ENCODE measurements around the gene EVA1A.

Gene EVA1A

DNA sequence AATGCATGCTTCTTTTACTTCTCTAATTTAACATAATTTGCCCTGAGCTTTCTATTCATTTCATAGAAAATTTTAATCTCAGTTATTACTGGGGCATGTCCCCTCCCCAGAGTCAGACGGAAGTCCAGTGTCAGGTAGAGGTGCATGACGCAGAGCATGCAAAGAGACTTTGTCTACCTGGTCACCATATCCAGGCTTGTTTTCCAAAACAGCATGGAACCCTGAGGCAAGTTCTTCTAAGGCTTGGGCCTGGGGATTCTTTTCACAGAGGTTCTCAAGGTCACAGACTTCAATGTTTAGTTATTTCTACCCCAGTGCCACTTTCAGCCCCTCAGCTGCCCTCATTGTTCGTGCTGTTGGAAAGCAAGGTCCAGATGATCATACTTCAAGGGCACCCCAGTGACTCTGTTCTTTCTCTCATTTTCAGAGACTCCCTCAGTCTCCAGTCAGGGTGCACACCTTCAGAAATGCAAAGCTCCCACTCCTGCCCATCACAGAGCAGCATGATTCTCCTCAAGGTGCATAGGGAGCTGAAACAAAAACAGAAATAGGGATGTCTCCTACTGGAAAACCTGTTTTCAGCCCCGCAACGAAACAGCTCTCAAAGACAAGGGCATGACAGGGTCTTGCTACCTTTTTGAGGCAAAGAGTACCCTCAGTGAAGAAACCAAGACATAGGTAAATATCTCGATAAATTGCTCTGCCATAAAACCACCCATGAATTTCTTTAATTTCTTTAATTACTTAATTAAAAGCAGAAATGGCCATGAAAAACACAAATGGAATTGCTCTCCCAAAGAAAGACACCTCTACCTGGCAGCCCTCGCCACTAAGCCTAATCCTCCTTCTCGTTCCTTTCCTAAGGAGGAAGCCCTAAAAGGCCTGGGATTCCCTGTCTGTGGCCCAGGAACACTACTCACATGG lies 9.5 kb upstream of the EVA1A start:
- FAIRE-seq (no peak), DNase-seq (ENCODE audit: insufficient read length) (no peak)
- TF ChIP-seq TAF1 (IDR thresholded peaks at IDR 0.05; ENCODE audit: borderline replicate concordance, low read depth, low read length) (no peak), POLR2AphosphoS5 (IDR thresholded peaks at IDR 0.05; ENCODE audit: low read depth, low read length) (no peak), POLR2A (IDR thresholded peaks at IDR 0.05; ENCODE audit: low read depth, low read length) (no peak)

DNA sequence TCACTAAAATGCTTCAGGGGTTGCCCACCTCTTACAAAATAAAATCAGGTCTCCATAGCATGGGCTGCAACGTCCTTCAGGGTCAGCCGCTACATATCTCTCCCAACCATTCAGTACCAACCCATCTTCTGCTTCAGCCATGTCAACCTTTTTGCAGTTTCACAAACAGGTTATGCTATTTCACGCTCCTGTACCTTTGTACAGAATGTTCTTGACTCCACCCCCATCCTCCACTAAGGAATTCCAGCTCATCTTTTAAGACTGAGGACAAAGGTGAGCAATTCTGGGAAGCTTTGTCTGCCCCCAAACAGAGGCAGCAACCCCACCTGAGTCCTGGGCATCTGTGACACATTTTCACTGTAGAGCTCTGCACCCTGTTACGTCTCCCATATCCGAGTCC lies 8.8 kb upstream of the EVA1A start:
- no peak for FAIRE-seq
- DNase-seq (ENCODE audit: insufficient read length): no peak
- TF ChIP-seq POLR2AphosphoS5 (IDR thresholded peaks at IDR 0.05; ENCODE audit: low read depth, low read length): no peak
- no peak for TF ChIP-seq TAF1 (IDR thresholded peaks at IDR 0.05; ENCODE audit: borderline replicate concordance, low read depth, low read length)

DNA sequence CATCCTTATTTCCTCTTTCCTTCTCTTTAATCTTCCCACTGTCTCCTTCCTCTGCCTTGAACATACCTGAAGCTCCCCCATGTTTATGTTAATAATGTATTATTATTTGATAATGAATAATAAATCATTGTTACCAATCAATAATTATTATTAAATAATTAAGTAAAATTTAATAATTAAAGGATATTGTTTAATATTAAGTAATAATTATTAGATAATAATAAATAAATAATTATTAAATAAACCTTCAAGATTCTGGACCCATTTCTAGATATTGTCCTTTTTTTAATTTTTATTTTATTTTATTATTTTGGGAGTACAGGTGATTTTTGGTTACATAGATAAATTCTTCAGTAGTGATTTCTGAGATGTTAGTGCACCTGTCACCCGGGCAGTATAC lies 7.4 kb upstream of the EVA1A start:
- TF ChIP-seq POLR2AphosphoS5 (IDR thresholded peaks at IDR 0.05; ENCODE audit: low read depth, low read length) (no peak), POLR2A (IDR thresholded peaks at IDR 0.05; ENCODE audit: low read depth, low read length) (no peak), TAF1 (IDR thresholded peaks at IDR 0.05; ENCODE audit: borderline replicate concordance, low read depth, low read length) (no peak)
- FAIRE-seq: no peak
- no peak for DNase-seq (ENCODE audit: insufficient read length)

GRCh38 chr2:75565472-75566462 lies 5.0 kb upstream of the EVA1A start:
- no peak for FAIRE-seq
- no peak for TF ChIP-seq POLR2A (IDR thresholded peaks at IDR 0.05; ENCODE audit: low read depth, low read length)
- TF ChIP-seq TAF1 (IDR thresholded peaks at IDR 0.05; ENCODE audit: borderline replicate concordance, low read depth, low read length): no peak
- TF ChIP-seq POLR2AphosphoS5 (IDR thresholded peaks at IDR 0.05; ENCODE audit: low read depth, low read length): no peak
- no peak for DNase-seq (ENCODE audit: insufficient read length)

DNA sequence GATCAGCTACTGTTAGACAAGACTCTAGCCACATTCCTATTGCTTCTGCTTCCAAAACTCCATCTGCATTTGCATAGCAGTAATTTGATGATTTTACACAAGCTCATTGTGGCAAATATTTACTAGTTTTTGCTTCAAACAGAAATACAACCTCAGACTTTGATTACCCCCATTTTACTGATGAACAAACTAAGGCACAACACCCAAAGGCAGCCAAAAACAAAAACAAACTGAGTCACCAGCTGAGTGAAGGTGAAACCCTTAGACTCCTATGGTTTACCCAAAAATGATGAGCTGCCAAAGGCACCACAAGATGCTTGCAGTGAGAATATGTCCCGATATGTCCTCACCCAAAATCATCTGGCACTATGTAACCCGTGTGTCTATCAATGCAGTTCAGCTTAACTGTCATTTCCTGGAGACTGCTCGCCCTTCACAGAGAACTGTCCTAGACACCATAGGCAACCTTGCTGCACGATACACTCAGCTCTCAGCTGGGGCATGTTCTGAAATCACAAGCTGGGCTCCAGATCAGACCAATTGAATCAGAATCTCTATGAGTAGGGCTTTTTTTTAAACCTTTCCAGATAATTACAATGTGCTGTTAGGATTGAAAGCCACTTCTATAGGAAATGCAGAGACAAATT lies 4.1 kb upstream of the EVA1A start:
- FAIRE-seq (no peak), DNase-seq (ENCODE audit: insufficient read length) (no peak)
- no peak for TF ChIP-seq POLR2AphosphoS5 (IDR thresholded peaks at IDR 0.05; ENCODE audit: low read depth, low read length)
- no peak for TF ChIP-seq POLR2A (IDR thresholded peaks at IDR 0.05; ENCODE audit: low read depth, low read length)
- TF ChIP-seq TAF1 (IDR thresholded peaks at IDR 0.05; ENCODE audit: borderline replicate concordance, low read depth, low read length): no peak

DNA sequence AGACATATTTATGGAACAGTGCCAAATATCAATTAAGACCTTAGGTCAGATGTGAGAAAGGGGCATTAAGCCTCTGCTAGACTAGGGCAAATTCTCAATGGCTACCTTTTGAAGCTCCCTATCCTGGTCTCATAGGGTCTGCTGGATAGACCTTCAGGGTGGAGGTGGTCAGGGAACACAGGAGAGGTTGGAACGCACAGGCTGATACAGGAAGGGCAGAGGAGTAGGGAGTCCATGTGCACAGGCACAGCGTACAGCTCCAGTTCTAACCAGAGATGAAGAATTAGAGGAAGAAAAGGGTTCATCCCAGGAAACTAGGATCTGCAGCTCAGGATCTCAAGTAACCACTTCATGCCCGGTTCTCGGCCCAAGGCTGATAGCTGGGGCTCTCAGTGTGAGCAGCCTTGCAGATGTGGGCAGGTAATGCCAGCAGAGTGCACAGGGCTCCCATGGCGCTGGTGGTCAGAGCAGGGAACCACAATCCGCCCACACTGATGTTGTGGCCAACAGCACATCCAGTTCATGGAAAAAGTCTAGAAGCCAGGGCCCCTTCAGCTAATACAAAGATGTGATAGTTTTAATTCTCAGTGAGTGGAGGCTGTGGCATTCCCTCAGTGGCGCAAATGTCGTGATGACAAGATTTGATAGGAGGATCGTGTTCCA lies 3.4 kb upstream of the EVA1A start:
- DNase-seq (ENCODE audit: insufficient read length): no peak
- no peak for FAIRE-seq
- no peak for TF ChIP-seq POLR2AphosphoS5 (IDR thresholded peaks at IDR 0.05; ENCODE audit: low read depth, low read length)
- no peak for TF ChIP-seq TAF1 (IDR thresholded peaks at IDR 0.05; ENCODE audit: borderline replicate concordance, low read depth, low read length)

- no peak for DNase-seq (ENCODE audit: insufficient read length)
- FAIRE-seq: no peak
- TF ChIP-seq POLR2A (IDR thresholded peaks at IDR 0.05; ENCODE audit: low read depth, low read length) (no peak), TAF1 (IDR thresholded peaks at IDR 0.05; ENCODE audit: borderline replicate concordance, low read depth, low read length) (no peak), POLR2AphosphoS5 (IDR thresholded peaks at IDR 0.05; ENCODE audit: low read depth, low read length) (no peak)
Measured at GRCh38 chr2:75563591-75563990, 2.9 kb upstream of the EVA1A start.

DNA sequence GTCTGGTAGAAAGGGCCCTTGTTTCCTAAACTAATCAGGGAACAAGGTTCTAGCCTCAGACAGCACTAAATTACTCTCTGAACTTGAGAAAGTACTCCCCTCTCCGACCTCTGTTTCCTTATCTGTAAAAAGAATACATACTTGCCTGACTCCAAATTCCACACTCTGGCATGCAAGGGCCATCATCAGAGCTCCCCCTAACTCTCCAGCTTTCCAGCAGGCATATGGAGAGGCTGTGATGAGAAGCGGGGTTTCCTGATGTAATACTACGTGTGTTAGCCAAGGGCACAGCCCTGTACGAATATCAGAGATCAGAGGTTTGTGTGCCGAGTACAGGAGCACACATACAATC lies 1.8 kb upstream of the EVA1A start:
- TF ChIP-seq POLR2AphosphoS5 (IDR thresholded peaks at IDR 0.05; ENCODE audit: low read depth, low read length) (no peak), POLR2A (IDR thresholded peaks at IDR 0.05; ENCODE audit: low read depth, low read length) (no peak), TAF1 (IDR thresholded peaks at IDR 0.05; ENCODE audit: borderline replicate concordance, low read depth, low read length) (no peak)
- DNase-seq (ENCODE audit: insufficient read length) (no peak), FAIRE-seq (no peak)

- DNase-seq (ENCODE audit: insufficient read length) (no peak), FAIRE-seq (no peak)
- TF ChIP-seq POLR2A (IDR thresholded peaks at IDR 0.05; ENCODE audit: low read depth, low read length) (no peak), TAF1 (IDR thresholded peaks at IDR 0.05; ENCODE audit: borderline replicate concordance, low read depth, low read length) (no peak), POLR2AphosphoS5 (IDR thresholded peaks at IDR 0.05; ENCODE audit: low read depth, low read length) (no peak)
Measured at GRCh38 chr2:75561566-75562512, 1.1 kb upstream of the EVA1A start.

All from GM12892 (cell line).